Sigmoid colon (tissue), 7 donors: ENCODE data around the gene RTP1. TPM values are rescaled to one million over a fixed set of nuclear protein-coding genes. Genes with fewer than 3 reads are reported as not detected.
A peak's percentile ranks its signal among the peaks of the same experiment; 100 is the strongest.

Experiments
- DNase-seq: peaks from one replicate; pipeline ENCODE4 v3.0.0-alpha.2; 2019
- H3K27ac ChIP-seq, 4 donors: fragments of 200-600 bp; sonication (generic); one replicate each; pipeline ENCODE4 v1.5.1; 2016 to 2019; ENCODE audit warnings: mild to moderate bottlenecking in 1 of 4
- H3K27me3 ChIP-seq, 3 donors: fragments of 200-600 bp; sonication (generic); one replicate each; pipeline ENCODE4 v1.5.1; 2019; ENCODE audit warnings: mild to moderate bottlenecking in 1 of 3
- H3K36me3 ChIP-seq, 4 donors: fragments of 200-600 bp; sonication (generic); one replicate each; pipeline ENCODE4 v1.5.1; 2016 to 2019
- H3K4me1 ChIP-seq, 4 donors: fragments of 200-600 bp; sonication (generic); one replicate each; pipeline ENCODE4 v1.5.1; 2017 to 2019
- H3K4me3 ChIP-seq, 4 donors: fragments of 200-600 bp; sonication (generic); one replicate each; pipeline ENCODE4 v1.5.1; 2017 to 2019; ENCODE audit warnings: mild to moderate bottlenecking in 2 of 4, moderate library complexity in 1 of 4
- H3K9me3 ChIP-seq, 4 donors: fragments of 200-600 bp in 3 of 4; sonication (generic) in 3 of 4; one replicate each; pipeline versions ENCODE4 v1.5.1 to v1.6.1; 2013 to 2019
- CTCF ChIP-seq, 4 experiments: fragments of 450-650 bp in 3 of 4; fragments of 200-600 bp in 1 of 4; IDR thresholded peaks; one replicate each; pipeline ENCODE4 v1.5.1; 2016 to 2019; ENCODE audit warnings: antibody characterized with exemption in 4 of 4, mild to moderate bottlenecking in 3 of 4, moderate library complexity in 2 of 4
- EP300 ChIP-seq, 4 donors: sonication (generic); formaldehyde crosslinking; IDR thresholded peaks; one replicate each; pipeline ENCODE4 v1.6.1; 2017; ENCODE audit warnings: antibody characterized with exemption in 4 of 4
- POLR2A ChIP-seq, 2 donors: fragments of 450-650 bp; IDR thresholded peaks; one replicate each; pipeline ENCODE4 v1.6.1; 2016; ENCODE audit warnings: antibody characterized with exemption in 2 of 2, mild to moderate bottlenecking in 2 of 2, moderate library complexity in 2 of 2
- POLR2AphosphoS5 ChIP-seq, 4 donors: sonication (generic); formaldehyde crosslinking; IDR thresholded peaks; one replicate each; pipeline ENCODE4 v1.6.1; 2017; ENCODE audit warnings: antibody characterized with exemption in 4 of 4
- WGBS, 2 donors: extraction: QIAGEN DNeasy Blood & Tissue Kit; methylation state at CpG; one replicate each; pipeline ENCODE4 v1.1.7; 2013; 5-methylcytosine and 5-hydroxymethylcytosine counted together
- intact Hi-C: fragments of 100-400 bp; cut with DNase I; formaldehyde crosslinking; loops from one replicate; pipeline ENCODE4 v1.15.1; 2023
- polyA plus RNA-seq, 3 donors: library from polyadenylated mRNA; stranded (reverse); fragments of 200-250 nt; gene quantifications; one replicate each; pipeline ENCODE4 v1.2.3, GENCODE V29; 2013
- total RNA-seq, 4 donors: library from RNA; depleted of rRNA; stranded (reverse); fragments of >200 nt; gene quantifications; one replicate each; pipeline ENCODE4 v1.1.0, GENCODE V29; 2016
- donor health status: healthy with polysubstance abuse.
- donor health status: Bipolar disorder and iron deficiency.
- donor health status: healthy.

The RTP1 gene
- total and polyA plus RNA-seq, 7 donors: 0.04 TPM; not detected in 6

GRCh38 chr3:187172929-187173328, 24.4 kb upstream of the RTP1 start:
- 91 to 98% methylated on average over 2 of the region's 2 CpGs for WGBS, 2 donors
- DNase-seq: no peak
- no peaks in the 10 kb centered on the region for H3K36me3 ChIP-seq
- no peaks in the 10 kb centered on the region for H3K9me3 ChIP-seq
- peak overlapping the region in 2 of 4 donors; percentile 68 to 69 for H3K27ac ChIP-seq
- H3K4me1 ChIP-seq: peaks cover 0 to 22% (median 18%) of the 10 kb centered on the region in 4 donors
- no peak for TF ChIP-seq POLR2A (IDR thresholded peaks at IDR 0.05)
- TF ChIP-seq CTCF (IDR thresholded peaks at IDR 0.05): no peak
- no peak for TF ChIP-seq POLR2AphosphoS5 (IDR thresholded peaks at IDR 0.05)
- TF ChIP-seq EP300 (IDR thresholded peaks at IDR 0.05): no peak
- intact Hi-C loops: no loop called here
- no peaks in the 10 kb centered on the region for H3K27me3 ChIP-seq
- H3K4me3 ChIP-seq: no peak overlapping the region

GRCh38 chr3:187181454-187182170, 15.7 kb upstream of the RTP1 start:
- 90% methylated on average over 7 of the region's 7 CpGs for WGBS, 2 donors
- peaks cover 0 to 29% (median 8%) of the 10 kb centered on the region in 4 donors for H3K4me1 ChIP-seq
- no peak overlapping the region for H3K4me3 ChIP-seq
- H3K36me3 ChIP-seq: no peaks in the 10 kb centered on the region
- no peak for DNase-seq
- TF ChIP-seq CTCF (IDR thresholded peaks at IDR 0.05): no peak
- TF ChIP-seq POLR2AphosphoS5 (IDR thresholded peaks at IDR 0.05): no peak
- TF ChIP-seq EP300 (IDR thresholded peaks at IDR 0.05): no peak
- TF ChIP-seq POLR2A (IDR thresholded peaks at IDR 0.05): no peak
- no peak overlapping the region for H3K27ac ChIP-seq
- intact Hi-C loops: no loop called here
- H3K27me3 ChIP-seq: no peaks in the 10 kb centered on the region
- no peaks in the 10 kb centered on the region for H3K9me3 ChIP-seq

- peaks cover 0 to 45% (median 25%) of the 10 kb centered on the region in 4 donors for H3K4me1 ChIP-seq
- no peak for DNase-seq
- WGBS, 2 donors: 73 to 80% methylated on average over 7 of the region's 7 CpGs
Measured at GRCh38 chr3:187183210-187183862, 13.9 kb upstream of the RTP1 start.

GRCh38 chr3:187183903-187184302, 13.4 kb upstream of the RTP1 start:
- Histone ChIP-seq H3K27me3 (no peaks in the 10 kb centered on the region), H3K4me1 (peaks cover 0 to 51% (median 31%) of the 10 kb centered on the region in 4 donors), H3K4me3 (no peak overlapping the region), H3K36me3 (no peaks in the 10 kb centered on the region), H3K9me3 (no peaks in the 10 kb centered on the region), H3K27ac (no peak overlapping the region)
- DNase-seq: no peak
- intact Hi-C loops: no loop called here
- WGBS, 2 donors: 91 to 92% methylated on average over 6 of the region's 6 CpGs
- TF ChIP-seq EP300 (IDR thresholded peaks at IDR 0.05) (no peak), POLR2A (IDR thresholded peaks at IDR 0.05) (no peak), POLR2AphosphoS5 (IDR thresholded peaks at IDR 0.05) (no peak), CTCF (IDR thresholded peaks at IDR 0.05) (no peak)

More at GRCh38 chr3:187183210-187183862, 13.9 kb upstream of the RTP1 start:
- TF ChIP-seq POLR2AphosphoS5 (IDR thresholded peaks at IDR 0.05) (no peak), POLR2A (IDR thresholded peaks at IDR 0.05) (no peak), CTCF (IDR thresholded peaks at IDR 0.05) (no peak), EP300 (IDR thresholded peaks at IDR 0.05) (no peak)
- Histone ChIP-seq H3K4me3 (no peak overlapping the region), H3K27me3 (no peaks in the 10 kb centered on the region), H3K27ac (no peak overlapping the region), H3K9me3 (no peaks in the 10 kb centered on the region), H3K36me3 (no peaks in the 10 kb centered on the region)
- intact Hi-C loops: no loop called here
